ENCODE data around the gene TRIM15. TPM values are rescaled to one million over a fixed set of nuclear protein-coding genes. Genes with fewer than 3 reads are reported as not detected.

TRIM15 gene
- polyA plus RNA-seq (2012; ENCODE audit: insufficient read length, low read depth), result not detected

- TF ChIP-seq REST (IDR thresholded peaks at IDR 0.05; ENCODE audit: insufficient read depth in 1 of 2, low read depth in 2 of 2, low read length in 2 of 2) (no peak), FOXP2 (optimal IDR thresholded peaks at IDR 0.05; ENCODE audit: borderline replicate concordance, extremely low read depth, extremely low read length, insufficient read depth) (no peak), POLR2AphosphoS5 (IDR thresholded peaks at IDR 0.05; ENCODE audit: low read depth, low read length) (no peak), TAF1 (IDR thresholded peaks at IDR 0.05; ENCODE audit: borderline replicate concordance, insufficient read depth, low read length) (no peak), SIN3A (IDR thresholded peaks at IDR 0.05; ENCODE audit: borderline replicate concordance, insufficient read depth, low read length) (no peak)
Observed at GRCh38 chr6:30163090-30163917, at the start of gene TRIM15. TRIM15 (plus strand) TSS chr6:30163546; CDS start chr6:30163685, 139 bp downstream.

- TF ChIP-seq POLR2AphosphoS5 (IDR thresholded peaks at IDR 0.05; ENCODE audit: low read depth, low read length), result no peak
- TF ChIP-seq TAF1 (IDR thresholded peaks at IDR 0.05; ENCODE audit: borderline replicate concordance, insufficient read depth, low read length), result no peak
- no peak for TF ChIP-seq FOXP2 (optimal IDR thresholded peaks at IDR 0.05; ENCODE audit: borderline replicate concordance, extremely low read depth, extremely low read length, insufficient read depth)
- no peak for TF ChIP-seq SIN3A (IDR thresholded peaks at IDR 0.05; ENCODE audit: borderline replicate concordance, insufficient read depth, low read length)
- no peak for TF ChIP-seq REST (IDR thresholded peaks at IDR 0.05; ENCODE audit: insufficient read depth in 1 of 2, low read depth in 2 of 2, low read length in 2 of 2)
Observed at GRCh38 chr6:30113841-30114240, 49.5 kb upstream of the TRIM15 start.

DNA sequence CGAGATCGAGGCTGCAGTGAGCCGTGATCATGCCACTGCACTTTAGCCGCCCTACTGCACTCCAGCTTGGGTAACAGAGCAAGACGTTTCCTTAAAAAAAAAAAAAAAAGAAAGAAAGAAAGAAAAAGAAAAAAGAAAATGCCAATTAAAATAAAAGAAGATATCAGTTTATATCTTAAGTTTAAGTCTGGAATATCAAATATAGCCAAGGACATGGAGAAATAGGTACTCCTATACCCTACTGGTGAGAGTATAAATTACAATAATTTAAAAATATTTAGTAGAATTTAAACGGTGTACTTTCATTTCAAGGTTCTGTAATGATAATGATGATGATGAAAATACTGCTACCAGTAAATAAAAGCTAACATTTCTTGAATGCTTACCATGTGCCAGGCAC lies 46.6 kb upstream of the TRIM15 start:
- TF ChIP-seq SIN3A (IDR thresholded peaks at IDR 0.05; ENCODE audit: borderline replicate concordance, insufficient read depth, low read length) (no peak), TAF1 (IDR thresholded peaks at IDR 0.05; ENCODE audit: borderline replicate concordance, insufficient read depth, low read length) (no peak), REST (IDR thresholded peaks at IDR 0.05; ENCODE audit: insufficient read depth in 1 of 2, low read depth in 2 of 2, low read length in 2 of 2) (no peak), FOXP2 (optimal IDR thresholded peaks at IDR 0.05; ENCODE audit: borderline replicate concordance, extremely low read depth, extremely low read length, insufficient read depth) (no peak), POLR2AphosphoS5 (IDR thresholded peaks at IDR 0.05; ENCODE audit: low read depth, low read length) (no peak)

DNA sequence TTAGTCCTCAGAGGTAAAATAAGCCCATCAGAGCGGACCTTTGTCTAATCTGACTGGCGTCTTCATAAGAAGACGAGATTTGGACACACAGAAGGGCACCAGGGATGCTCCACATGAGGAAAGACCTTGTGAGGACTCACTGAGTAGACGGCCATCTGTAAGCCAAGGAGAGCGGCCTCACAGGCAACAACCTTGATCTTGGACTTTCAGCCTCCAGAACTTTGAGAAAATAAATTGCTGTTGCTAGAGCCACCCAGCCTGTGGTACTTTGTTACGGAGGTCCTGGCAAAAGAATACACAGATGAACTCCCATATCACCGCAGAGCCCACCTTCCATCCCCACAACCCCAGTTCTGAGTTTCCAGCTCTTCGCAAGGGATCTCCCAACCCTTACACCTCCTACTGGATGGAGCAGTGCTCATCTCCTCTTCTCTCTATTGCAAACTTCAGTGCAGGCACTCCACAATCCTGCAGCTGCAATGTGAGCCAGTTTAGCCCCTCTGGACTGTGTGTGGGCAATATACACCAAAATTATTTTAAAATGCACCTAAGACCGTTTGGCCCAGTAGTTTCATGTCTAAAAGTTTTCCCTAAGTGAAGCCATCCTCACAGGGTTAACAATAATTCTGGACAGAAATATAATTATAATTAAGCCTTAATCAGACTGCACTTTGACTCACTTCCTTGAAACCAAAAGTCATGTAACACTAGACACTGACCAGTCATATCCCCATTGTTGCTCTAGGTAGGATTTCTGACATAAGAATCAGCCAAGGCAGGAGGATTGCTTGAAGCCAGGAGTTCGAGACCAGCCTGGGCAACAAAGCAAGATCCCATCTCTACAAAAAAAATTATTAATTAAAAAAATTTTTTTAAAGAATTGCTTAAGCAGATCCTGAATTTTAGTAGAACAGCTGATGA lies 41.6 kb upstream of the TRIM15 start:
- TF ChIP-seq FOXP2 (optimal IDR thresholded peaks at IDR 0.05; ENCODE audit: borderline replicate concordance, extremely low read depth, extremely low read length, insufficient read depth), result no peak
- TF ChIP-seq REST (IDR thresholded peaks at IDR 0.05; ENCODE audit: insufficient read depth in 1 of 2, low read depth in 2 of 2, low read length in 2 of 2), result no peak
- TF ChIP-seq POLR2AphosphoS5 (IDR thresholded peaks at IDR 0.05; ENCODE audit: low read depth, low read length), result no peak
